Measurements from ENCODE around the gene ZNF366. TPM values are rescaled to one million over a fixed set of nuclear protein-coding genes. Genes with fewer than 3 reads are reported as not detected.

The ZNF366 gene
- total RNA-seq, 1 donor: not detected

DNA sequence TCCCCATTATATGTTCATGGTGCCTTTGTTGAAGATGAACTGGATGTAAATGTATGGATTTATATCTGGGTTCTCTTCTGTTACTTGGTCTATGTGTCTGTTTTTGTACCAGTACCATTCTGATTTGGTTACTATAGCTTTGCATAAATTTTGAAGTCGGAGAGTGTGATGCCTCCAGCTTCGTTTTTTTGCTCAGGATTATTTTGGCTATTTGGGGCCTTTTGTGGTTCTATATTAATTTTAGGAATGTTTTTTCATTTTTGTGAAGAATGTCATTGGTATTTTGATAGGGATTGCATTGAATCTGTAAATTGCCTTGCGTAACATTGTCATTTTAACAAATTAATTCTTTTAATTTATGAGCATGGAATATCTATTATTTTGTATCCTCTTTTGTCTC, 36.6 kb upstream of the ZNF366 start:
- no peak overlapping the region for H3K4me3 ChIP-seq (ENCODE audit: low read depth, low read length)

DNA sequence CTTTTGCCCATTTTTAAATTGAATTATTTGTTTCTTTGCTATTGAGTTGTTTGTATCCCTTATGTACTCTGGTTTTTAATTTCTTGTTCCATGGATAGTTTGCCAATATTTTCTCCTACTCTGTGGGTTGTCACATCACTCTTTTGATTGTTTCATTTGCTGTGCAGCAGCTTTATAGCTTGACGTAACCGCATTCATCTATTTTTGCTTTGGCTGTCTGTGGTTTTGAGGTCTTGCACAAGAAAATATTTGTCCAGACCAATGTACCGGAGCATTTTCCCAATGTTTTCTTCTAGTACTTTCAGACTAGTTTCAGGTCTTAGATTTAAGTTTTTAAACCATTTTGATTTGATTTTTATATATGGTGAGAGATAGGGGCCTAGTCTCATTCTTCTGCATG, 36.2 kb upstream of the ZNF366 start:
- DNase-seq (ENCODE audit: low read depth): peak; percentile 34
- TF ChIP-seq, protein P1, sequence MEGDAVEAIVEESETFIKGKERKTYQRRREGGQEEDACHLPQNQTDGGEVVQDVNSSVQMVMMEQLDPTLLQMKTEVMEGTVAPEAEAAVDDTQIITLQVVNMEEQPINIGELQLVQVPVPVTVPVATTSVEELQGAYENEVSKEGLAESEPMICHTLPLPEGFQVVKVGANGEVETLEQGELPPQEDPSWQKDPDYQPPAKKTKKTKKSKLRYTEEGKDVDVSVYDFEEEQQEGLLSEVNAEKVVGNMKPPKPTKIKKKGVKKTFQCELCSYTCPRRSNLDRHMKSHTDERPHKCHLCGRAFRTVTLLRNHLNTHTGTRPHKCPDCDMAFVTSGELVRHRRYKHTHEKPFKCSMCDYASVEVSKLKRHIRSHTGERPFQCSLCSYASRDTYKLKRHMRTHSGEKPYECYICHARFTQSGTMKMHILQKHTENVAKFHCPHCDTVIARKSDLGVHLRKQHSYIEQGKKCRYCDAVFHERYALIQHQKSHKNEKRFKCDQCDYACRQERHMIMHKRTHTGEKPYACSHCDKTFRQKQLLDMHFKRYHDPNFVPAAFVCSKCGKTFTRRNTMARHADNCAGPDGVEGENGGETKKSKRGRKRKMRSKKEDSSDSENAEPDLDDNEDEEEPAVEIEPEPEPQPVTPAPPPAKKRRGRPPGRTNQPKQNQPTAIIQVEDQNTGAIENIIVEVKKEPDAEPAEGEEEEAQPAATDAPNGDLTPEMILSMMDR (IDR thresholded peaks at IDR 0.05; ENCODE audit: insufficient read depth, low read length): no peak
- H3K4me3 ChIP-seq (ENCODE audit: low read depth, low read length): no peak overlapping the region

More for the DNA sequence above, 36.6 kb upstream of the ZNF366 start:
- TF ChIP-seq, protein P1 (IDR thresholded peaks at IDR 0.05; ENCODE audit: insufficient read depth, low read length): no peak
- DNase-seq (ENCODE audit: low read depth): no peak

DNA sequence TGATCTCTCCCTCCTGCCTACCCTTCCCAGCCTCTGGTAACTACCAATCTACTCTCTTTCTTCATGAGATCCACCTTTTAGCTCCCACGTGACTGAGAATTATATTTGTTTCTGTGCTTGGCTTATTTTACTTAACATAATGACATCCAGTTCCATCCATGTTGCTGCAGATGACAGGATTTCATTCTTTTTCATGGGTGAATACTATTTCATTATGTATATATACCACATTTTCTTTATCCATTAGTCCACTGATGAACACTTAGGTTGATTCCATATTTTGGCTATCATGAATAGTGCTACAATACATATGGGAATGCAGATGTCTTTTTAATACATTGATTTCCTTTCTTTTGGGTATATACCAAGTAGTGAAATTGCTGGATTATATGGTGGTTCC, 35.5 kb upstream of the ZNF366 start:
- DNase-seq (ENCODE audit: low read depth): no peak
- no peak overlapping the region for H3K4me3 ChIP-seq (ENCODE audit: low read depth, low read length)
- TF ChIP-seq, protein P1 (IDR thresholded peaks at IDR 0.05; ENCODE audit: insufficient read depth, low read length): no peak

DNA sequence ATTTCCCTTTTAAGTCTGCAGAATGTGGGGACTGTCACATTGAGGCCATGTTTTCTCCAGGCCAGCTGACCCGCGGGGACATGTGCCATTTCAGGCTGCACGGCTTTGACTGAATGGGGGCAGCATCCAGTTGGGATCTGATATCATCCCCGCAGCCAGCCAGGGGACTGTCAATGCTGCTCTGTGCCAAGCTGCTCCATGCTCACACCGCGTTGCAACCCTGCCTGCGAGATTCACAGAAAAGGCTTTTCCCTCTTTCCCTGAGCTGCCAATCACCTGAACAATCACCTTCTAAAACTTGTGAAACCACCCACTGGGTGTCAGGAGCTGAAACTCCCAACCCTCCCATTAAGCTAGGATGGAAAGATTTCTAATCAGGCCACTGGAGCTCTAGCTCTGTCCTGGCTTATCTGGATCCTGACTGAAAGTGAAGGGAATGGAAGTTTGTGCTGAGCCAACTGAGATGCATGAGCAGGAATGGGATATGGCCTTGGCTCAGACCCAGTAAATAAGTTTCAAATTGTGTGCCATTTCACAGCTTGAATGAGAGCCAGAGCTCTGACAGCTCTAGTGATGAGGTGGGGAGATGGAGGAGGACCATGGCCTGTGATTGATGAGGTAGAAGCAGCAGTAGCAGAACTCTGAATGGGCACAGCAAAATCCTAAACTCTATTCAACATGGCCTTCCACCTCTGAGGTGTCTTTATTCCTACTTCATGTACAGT, 34.5 kb upstream of the ZNF366 start:
- no peak overlapping the region for H3K4me3 ChIP-seq (ENCODE audit: low read depth, low read length)
- TF ChIP-seq, protein P1 (IDR thresholded peaks at IDR 0.05; ENCODE audit: insufficient read depth, low read length): no peak

DNA sequence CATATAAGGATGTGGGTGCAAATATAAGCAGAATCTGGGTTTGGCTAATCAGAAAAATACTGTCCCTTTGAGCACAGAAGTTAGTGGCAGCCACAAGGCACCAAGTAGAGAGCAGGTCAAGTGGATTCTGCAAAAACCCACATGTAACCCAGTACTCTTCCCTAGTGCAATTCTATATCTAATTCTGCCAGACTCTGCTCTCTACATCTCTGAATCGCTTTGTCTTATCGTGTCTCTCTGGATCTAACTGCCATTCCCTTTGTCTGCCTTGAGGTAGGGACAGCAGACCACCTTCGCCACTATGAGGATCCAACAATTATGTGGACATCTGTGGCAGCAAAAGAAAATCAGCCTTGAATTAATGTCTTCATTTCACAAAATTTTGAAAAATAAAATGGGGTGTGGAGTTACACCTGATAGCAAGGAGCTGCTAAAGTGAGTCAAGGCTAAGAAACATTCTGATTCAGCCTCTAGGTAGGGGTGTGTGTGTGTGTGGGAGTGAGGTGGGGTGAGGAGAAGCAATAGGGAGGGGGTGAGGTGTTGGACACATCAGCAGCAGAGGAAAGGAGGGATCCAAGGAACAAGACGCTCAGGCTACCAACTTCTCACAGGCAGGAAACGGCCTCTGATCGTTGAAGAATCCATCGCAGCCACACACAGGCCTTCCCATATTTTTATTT, 33.7 kb upstream of the ZNF366 start:
- DNase-seq (ENCODE audit: low read depth): no peak
- TF ChIP-seq, protein P1 (IDR thresholded peaks at IDR 0.05; ENCODE audit: insufficient read depth, low read length): no peak
- H3K4me3 ChIP-seq (ENCODE audit: low read depth, low read length): no peak overlapping the region

More for the DNA sequence above, 34.5 kb upstream of the ZNF366 start:
- DNase-seq (ENCODE audit: low read depth): no peak

DNA sequence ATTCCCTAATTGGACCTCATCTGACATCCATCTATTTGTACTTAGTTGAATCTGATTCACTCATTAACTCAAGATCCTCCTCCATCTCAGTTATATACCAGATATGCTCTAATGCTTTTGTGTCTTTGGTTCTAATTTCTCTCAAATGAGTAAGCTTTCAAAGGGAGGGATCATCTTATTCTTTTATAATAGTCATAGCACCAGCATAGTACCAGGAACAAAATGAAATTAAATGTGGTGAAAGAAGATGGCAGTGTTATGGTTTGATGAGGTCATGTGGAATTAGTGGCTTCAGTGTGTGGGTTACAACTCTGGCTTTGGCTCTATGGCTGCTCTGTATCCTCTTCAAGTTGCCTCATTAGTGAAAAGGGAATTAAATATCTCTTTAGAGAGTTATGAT, 32.5 kb upstream of the ZNF366 start:
- DNase-seq (ENCODE audit: low read depth): no peak
- TF ChIP-seq, protein P1 (IDR thresholded peaks at IDR 0.05; ENCODE audit: insufficient read depth, low read length): no peak
- H3K4me3 ChIP-seq (ENCODE audit: low read depth, low read length): no peak overlapping the region

Measured in fibroblast of the aortic adventitia (primary cell).